IMR-90 (cell line): Measurements from ENCODE around the gene RWDD1. TPM values are rescaled to one million over a fixed set of nuclear protein-coding genes. Genes with fewer than 3 reads are reported as not detected.

ENCODE experiments used
- ATAC-seq: fragments of 200-7000 bp; cut with Tn5 transposase; 2 replicates; pipeline ENCODE4 v1.9.1; 2020; ENCODE audit warnings: low read depth, mild to moderate bottlenecking, moderate library complexity
- BruUV-seq: library from RNA; stranded (reverse); fragments of 400-500 nt; replicated peaks from 2 replicates; lab custom pipeline; 2021; lab: Mats Ljungman, UMichigan
- CTCF ChIA-PET: fragments of 300-600 bp; formaldehyde crosslinking; extraction: SDS; loops from one replicate; lab custom pipeline; 2021; ENCODE audit warnings: antibody characterized with exemption; lab: Yijun Ruan, JAX
- POLR2A ChIA-PET: fragments of 300-600 bp; sonication (Branson Sonifier 250); formaldehyde crosslinking; loops from one replicate; lab custom pipeline; 2022; ENCODE audit warnings: antibody characterized with exemption; ENCODE audit not compliant: unreplicated experiment; lab: Charles Lee
- DNase-seq: peaks from one replicate; pipeline ENCODE4 v3.0.0; 2013
- H2AFZ ChIP-seq: replicated peaks from 2 replicates; pipeline ENCODE3; 2013; ENCODE audit warnings: low read length, mild to moderate bottlenecking; ENCODE audit not compliant: poor library complexity
- H2AK5ac ChIP-seq: 2 replicates; pipeline ENCODE4 v1.6.1; 2013; ENCODE audit warnings: low read depth, low read length, inconsistent platforms
- H2AK9ac ChIP-seq: replicated peaks from 2 replicates; pipeline ENCODE3; 2013; ENCODE audit warnings: mild to moderate bottlenecking, low read depth, low read length, moderate library complexity; ENCODE audit not compliant: poor library complexity
- H2BK120ac ChIP-seq: 2 replicates; pipeline ENCODE4 v1.6.1; 2013; ENCODE audit warnings: low read depth, low read length, inconsistent platforms
- H2BK15ac ChIP-seq: 3 replicates; pipeline ENCODE4 v1.6.1; 2013; ENCODE audit warnings: low read depth, low read length, inconsistent platforms
- H2BK20ac ChIP-seq: 2 replicates; pipeline ENCODE4 v1.6.1; 2013; ENCODE audit warnings: low read depth, mild to moderate bottlenecking, inconsistent platforms, low read length, moderate library complexity
- H2BK5ac ChIP-seq: 2 replicates; pipeline ENCODE4 v1.6.1; 2013; ENCODE audit warnings: mild to moderate bottlenecking, low read depth, low read length, inconsistent platforms; ENCODE audit not compliant: poor library complexity, severe bottlenecking
- H3K14ac ChIP-seq: replicated peaks from 2 replicates; pipeline ENCODE4 v1.6.1; 2013; ENCODE audit warnings: low read depth, low read length, inconsistent platforms
- H3K18ac ChIP-seq: 2 replicates; pipeline ENCODE4 v1.6.1; 2013; ENCODE audit warnings: low read depth, low read length, control low read depth
- H3K23ac ChIP-seq: 2 replicates; pipeline ENCODE4 v1.6.1; 2013; ENCODE audit warnings: low read depth, low read length, inconsistent platforms
- H3K27ac ChIP-seq: 2 replicates; pipeline ENCODE4 v1.5.1; 2013; ENCODE audit warnings: mild to moderate bottlenecking, control low read depth, low read length; ENCODE audit not compliant: insufficient read depth
- H3K27me3 ChIP-seq: 2 replicates; pipeline ENCODE4 v1.6.1; 2013; ENCODE audit warnings: low read length; ENCODE audit not compliant: control insufficient read depth, insufficient read depth
- H3K36me3 ChIP-seq: 2 replicates; pipeline ENCODE4 v1.6.1; 2013; ENCODE audit warnings: low read length, mixed read lengths; ENCODE audit not compliant: control insufficient read depth, insufficient read depth
- H3K4ac ChIP-seq: 2 replicates; pipeline ENCODE4 v1.6.1; 2013; ENCODE audit warnings: low read depth, low read length, inconsistent platforms
- H3K4me1 ChIP-seq: 2 replicates; pipeline ENCODE4 v1.6.1; 2013; ENCODE audit warnings: low read length, mixed read lengths; ENCODE audit not compliant: control insufficient read depth, insufficient read depth
- H3K4me2 ChIP-seq: 2 replicates; pipeline ENCODE4 v1.6.1; 2013; ENCODE audit warnings: low read depth, mild to moderate bottlenecking, control low read depth, low read length, moderate library complexity
- H3K4me3 ChIP-seq: 2 replicates; pipeline ENCODE4 v1.5.1; 2013; ENCODE audit warnings: low read depth, mild to moderate bottlenecking, control low read depth, low read length, moderate library complexity; ENCODE audit not compliant: insufficient read depth
- H3K56ac ChIP-seq: 2 replicates; pipeline ENCODE4 v1.6.1; 2013; ENCODE audit warnings: low read length, inconsistent platforms; ENCODE audit not compliant: insufficient read depth; ENCODE audit errors: extremely low read depth
- H3K79me1 ChIP-seq, 2 experiments: 2 replicates each; pipeline ENCODE4 v1.6.1; 2013; ENCODE audit warnings: low read length in 2 of 2, inconsistent platforms in 1 of 2, low read depth in 1 of 2
- H3K9ac ChIP-seq: 2 replicates; pipeline ENCODE4 v1.6.1; 2013; ENCODE audit warnings: low read depth, low read length, control low read depth
- H3K9me1 ChIP-seq: 2 replicates; pipeline ENCODE4 v1.6.1; 2013; ENCODE audit warnings: low read length, inconsistent platforms; ENCODE audit not compliant: insufficient read depth
- H3K9me3 ChIP-seq: 2 replicates; pipeline ENCODE4 v1.6.1; 2013; ENCODE audit warnings: low read length; ENCODE audit not compliant: control insufficient read depth, insufficient read depth
- H4K20me1 ChIP-seq: 2 replicates; pipeline ENCODE4 v1.6.1; 2013; ENCODE audit warnings: low read length, inconsistent platforms; ENCODE audit not compliant: insufficient read depth
- H4K5ac ChIP-seq: 2 replicates; pipeline ENCODE4 v1.6.1; 2013; ENCODE audit warnings: mild to moderate bottlenecking, low read depth, low read length, control low read depth
- H4K8ac ChIP-seq, 2 experiments: 2 replicates each; pipeline ENCODE4 v1.6.1; 2013; ENCODE audit warnings: low read depth in 2 of 2, low read length in 2 of 2, control low read depth in 1 of 2, inconsistent platforms in 1 of 2
- H4K91ac ChIP-seq: 2 replicates; pipeline ENCODE4 v1.6.1; 2013; ENCODE audit warnings: low read depth, low read length, inconsistent platforms; ENCODE audit not compliant: insufficient read depth
- CEBPB ChIP-seq: IDR thresholded peaks from 2 replicates; pipeline ENCODE4 v1.6.1; 2012; ENCODE audit warnings: low read depth, low read length, improper control_type of control experiment
- ELK1 ChIP-seq: fragments of 150-350 bp; IDR thresholded peaks from 2 replicates; pipeline ENCODE4 v1.6.1; 2016; ENCODE audit warnings: low read depth, mild to moderate bottlenecking, low read length, moderate library complexity, borderline replicate concordance
- FOS ChIP-seq: fragments of 150-350 bp; IDR thresholded peaks from 2 replicates; pipeline ENCODE4 v1.6.1; 2016; ENCODE audit warnings: low read depth, low read length
- MAZ ChIP-seq: IDR thresholded peaks from 2 replicates; pipeline ENCODE4 v1.6.1; 2012; ENCODE audit warnings: low read depth, mild to moderate bottlenecking, low read length, improper control_type of control experiment, moderate library complexity, borderline replicate concordance
- MXI1 ChIP-seq: IDR thresholded peaks from 2 replicates; pipeline ENCODE4 v1.6.1; 2012; ENCODE audit warnings: low read depth, mild to moderate bottlenecking, low read length, moderate library complexity, borderline replicate concordance
- USF2 ChIP-seq: fragments of 150-350 bp; IDR thresholded peaks from 2 replicates; pipeline ENCODE4 v1.6.1; 2017; ENCODE audit warnings: mild to moderate bottlenecking, antibody characterized with exemption, low read length, low read depth
- WGBS, 2 experiments: methylation state at CpG; one replicate each; pipeline versions ENCODE4 v1.1.5 to v1.1.7; 2013; ENCODE audit warnings: missing lambda C conversion rate in 2 of 2; ENCODE audit not compliant: insufficient read length in 1 of 2; ENCODE audit errors: extremely low coverage in 2 of 2; 5-methylcytosine and 5-hydroxymethylcytosine counted together
- dilution Hi-C: fragments of 300-500 bp; cut with HindIII; formaldehyde crosslinking; loops from one replicate; pipeline ENCODE4 v1.14.3; 2018; ENCODE audit warnings: low sequenced_read_pairs; ENCODE audit not compliant: unreplicated experiment
- in situ Hi-C: fragments of 300-500 bp; cut with MboI; formaldehyde crosslinking; loops from 3 replicates; pipeline ENCODE4 v1.14.3; 2019; ENCODE audit warnings: low sequenced_read_pairs, inconsistent platforms, mixed read lengths
- intact Hi-C: fragments of 100-400 bp; cut with micrococcal nuclease; formaldehyde crosslinking; loops from 2 replicates; pipeline ENCODE4 v1.10.0; 2022
- polyA plus RNA-seq, 3 experiments: library from polyadenylated mRNA; depleted of rRNA; stranded (reverse); fragments of >200 nt; gene quantifications; 2 replicates each; pipeline ENCODE4 v1.2.3, GENCODE V29; 2012; ENCODE audit warnings: low replicate concordance in 1 of 3
- total RNA-seq: library from RNA; depleted of rRNA; stranded (reverse); fragments of >200 nt; gene quantifications from 2 replicates; pipeline ENCODE4 v1.2.3, GENCODE V29; 2012

Gene RWDD1
- total and polyA plus RNA-seq, 2 of the 4 experiments (the other 2 are of a cell fraction), result 23.6 to 92.8 TPM

- no peak for TF ChIP-seq MAZ
These were observed 13.4 kb upstream of the RWDD1 start (continued) for GRCh38 chr6:116557893-116558292.

GRCh38 chr6:116560130-116560529 lies 11.2 kb upstream of the RWDD1 start:
- Histone ChIP-seq H3K18ac (no peak overlapping the region), H4K8ac (peak overlapping the region in 1 of 2 experiments; percentile 23; a peak in 1 of 4 replicates), H4K91ac (no peak overlapping the region), H2BK120ac (0 out of 2 replicates have a peak overlapping the region, but pooled peaks have one; percentile 44), H3K4me3 (no peak overlapping the region), H3K27ac (no peak overlapping the region), H3K9me3 (no peaks in the 10 kb centered on the region), H3K9me1 (no peaks in the 10 kb centered on the region), H3K9ac (no peak overlapping the region), H3K79me1 (no peaks in the 10 kb centered on the region), H2AFZ (no peak overlapping the region), H3K36me3 (no peaks in the 10 kb centered on the region), H2BK20ac (peak overlapping the region; percentile 43; the same call in 1 of the 2 replicates), H3K56ac (no peak overlapping the region), H2AK9ac (no peak overlapping the region), H3K14ac (no peak overlapping the region), H4K5ac (no peak overlapping the region), H3K27me3 (no peaks in the 10 kb centered on the region), H2AK5ac (no peak overlapping the region), H3K4me2 (no peak overlapping the region), H3K4ac (no peak overlapping the region), H2BK5ac (no peak overlapping the region), H2BK15ac (no peak overlapping the region), H4K20me1 (no peaks in the 10 kb centered on the region), H3K4me1 (peaks cover 13% of the 10 kb centered on the region), H3K23ac (no peak overlapping the region)
- ChIA-PET POLR2A (no interaction called here), CTCF (interaction anchor here (1.2 to 4.3 kb wide), 10 partner anchors 11 to 343 kb away, joined by 4 to 22 read pairs (median 9); partner anchors contain the start of genes CALHM5, RWDD1 and TSPYL1)
- dilution Hi-C loops (no loop called here), in situ Hi-C loops (loop anchor here (5.0 kb wide), 1 partner anchor 293 kb away; no protein-coding TSS in a partner anchor), intact Hi-C loops (loop anchor here (2.0 to 5.0 kb wide), 4 partner anchors 113 to 343 kb away; partner anchors contain the start of gene TSPYL1)
- ATAC-seq, result no peak
- TF ChIP-seq CEBPB (no peak), USF2 (no peak), ELK1 (no peak), MXI1 (no peak), FOS (no peak)
- DNase-seq, result no peak
- BruUV-seq, result no TSS peak
- WGBS, 2 experiments, result no CpG with 5 or more reads among the region's 2 CpGs
